B cell (primary cell): ENCODE data around the gene TMEM203. TPM values are rescaled to one million over a fixed set of nuclear protein-coding genes. Genes with fewer than 3 reads are reported as not detected.

Experiments
- ATAC-seq: fragments of 200-7000 bp; cut with Tn5 transposase; one replicate; pipeline ENCODE4 v1.10.0; 2021; ENCODE audit warnings: low read depth, mild to moderate bottlenecking, moderate number of reproducible peaks, moderate library complexity
- CTCF ChIA-PET: fragments of 350-600 bp; sonication (Branson Sonifier 250); formaldehyde crosslinking; loops from one replicate; lab custom pipeline; 2021; ENCODE audit warnings: antibody characterized with exemption, inconsistent platforms; lab: Charles Lee
- POLR2A ChIA-PET: fragments of 350-600 bp; sonication (Branson Sonifier 250); formaldehyde crosslinking; loops from one replicate; lab custom pipeline; 2021; ENCODE audit warnings: antibody characterized with exemption; lab: Charles Lee
- DNase-seq: peaks from one replicate; pipeline ENCODE4 v3.0.0; 2013
- H2AFZ ChIP-seq: 2 replicates; pipeline ENCODE4 v1.6.1; 2012; ENCODE audit warnings: mild to moderate bottlenecking, low read depth, low read length; ENCODE audit not compliant: insufficient read depth, poor library complexity, severe bottlenecking
- H3K27ac ChIP-seq, 2 donors: 1 replicate in 1 of 2; 2 replicates in 1 of 2; pipeline ENCODE4 v1.5.1; 2012 to 2013; ENCODE audit warnings: low read length in 2 of 2, mild to moderate bottlenecking in 2 of 2, moderate library complexity in 1 of 2
- H3K27me3 ChIP-seq, 4 experiments: fragments of 200-600 bp in 1 of 4; sonication (generic) in 1 of 4; replicated peaks in 1 of 4; 1 replicate in 2 of 4; 2 replicates in 2 of 4; pipeline versions ENCODE4 v1.6.1 to v1.7.0; 2013 to 2016; ENCODE audit warnings: low read length in 3 of 4, mild to moderate bottlenecking in 2 of 4, mixed read lengths in 1 of 4, moderate library complexity in 1 of 4; ENCODE audit not compliant: insufficient read depth in 4 of 4, control insufficient read depth in 3 of 4; ENCODE audit errors: control extremely low read depth in 1 of 4
- H3K36me3 ChIP-seq, 2 experiments: replicated peaks in 1 of 2; 1 replicate in 1 of 2; 2 replicates in 1 of 2; pipeline versions ENCODE4 v1.6.1 to v1.7.1; 2013; ENCODE audit warnings: low read length in 1 of 2; ENCODE audit not compliant: insufficient read depth in 2 of 2, control insufficient read depth in 1 of 2; ENCODE audit errors: control extremely low read depth in 1 of 2, extremely low read depth in 1 of 2
- H3K4me1 ChIP-seq, 2 donors: fragments of 200-600 bp in 1 of 2; sonication (generic) in 1 of 2; 1 replicate in 1 of 2; 2 replicates in 1 of 2; pipeline versions ENCODE4 v1.5.1 to v1.6.1; 2013 to 2017; ENCODE audit warnings: low read length in 2 of 2; ENCODE audit not compliant: control insufficient read depth in 2 of 2, insufficient read depth in 2 of 2
- H3K4me2 ChIP-seq: replicated peaks from 2 replicates; pipeline ENCODE3; 2012; ENCODE audit warnings: mild to moderate bottlenecking, low read depth, low read length; ENCODE audit not compliant: poor library complexity, severe bottlenecking
- H3K4me3 ChIP-seq, 5 experiments: fragments of 200-600 bp in 1 of 5; sonication (generic) in 1 of 5; 1 replicate in 3 of 5; 2 replicates in 2 of 5; pipeline versions ENCODE4 v1.5.1 to v1.7.0; 2011 to 2016; ENCODE audit warnings: low read length in 4 of 5, mild to moderate bottlenecking in 4 of 5, low read depth in 2 of 5, control low read depth in 1 of 5, moderate library complexity in 1 of 5; ENCODE audit not compliant: insufficient read depth in 1 of 5; ENCODE audit errors: control extremely low read depth in 1 of 5, extremely low read depth in 1 of 5
- H3K79me2 ChIP-seq: fragments of 200-600 bp; sonication (generic); one replicate; pipeline ENCODE4 v1.6.0; 2016; ENCODE audit warnings: low read length; ENCODE audit not compliant: control insufficient read depth, insufficient read depth
- H3K9ac ChIP-seq: fragments of 200-600 bp; sonication (generic); 2 replicates; pipeline ENCODE4 v1.6.1; 2017; ENCODE audit warnings: mild to moderate bottlenecking, low read length, moderate library complexity
- H3K9me3 ChIP-seq, 3 donors: one replicate each; pipeline versions ENCODE4 v1.6.1 to v1.7.1; 2013; ENCODE audit warnings: low read length in 2 of 3; ENCODE audit not compliant: control insufficient read depth in 2 of 3, insufficient read depth in 1 of 3; ENCODE audit errors: control extremely low read depth in 1 of 3
- H4K20me1 ChIP-seq: 2 replicates; pipeline ENCODE4 v1.6.0; 2012; ENCODE audit warnings: mild to moderate bottlenecking, low read length; ENCODE audit not compliant: insufficient read depth, control insufficient read depth, poor library complexity, severe bottlenecking
- H3K27ac Mint-ChIP-seq: one replicate; pipeline ENCODE4 v1.8.0; 2021; ENCODE audit warnings: mixed read lengths
- H3K27me3 Mint-ChIP-seq: one replicate; pipeline ENCODE4 v1.8.0; 2021; ENCODE audit warnings: mixed read lengths
- H3K4me1 Mint-ChIP-seq: one replicate; pipeline ENCODE4 v1.8.0; 2021; ENCODE audit warnings: mixed read lengths
- H3K4me3 Mint-ChIP-seq: one replicate; pipeline ENCODE4 v1.8.0; 2021; ENCODE audit warnings: mixed read lengths
- H3K9me3 Mint-ChIP-seq: one replicate; pipeline ENCODE4 v1.8.0; 2022; ENCODE audit warnings: mixed read lengths; ENCODE audit not compliant: insufficient read depth
- EZH2 ChIP-seq: IDR thresholded peaks from 2 replicates; pipeline ENCODE4 v1.6.1; 2012; ENCODE audit warnings: borderline replicate concordance, low read depth, mild to moderate bottlenecking, moderate library complexity, low read length; ENCODE audit not compliant: insufficient read depth, poor library complexity, severe bottlenecking
- WGBS: methylation state at CpG from one replicate; pipeline ENCODE4 v1.1.5; 2013; ENCODE audit warnings: missing lambda C conversion rate; ENCODE audit not compliant: insufficient coverage; 5-methylcytosine and 5-hydroxymethylcytosine counted together
- intact Hi-C: fragments of 100-400 bp; cut with micrococcal nuclease; formaldehyde crosslinking; loops from one replicate; pipeline ENCODE4 v1.10.0; 2022
- polyA plus RNA-seq: library from polyadenylated mRNA; depleted of rRNA; stranded (reverse); fragments of >200 nt; gene quantifications from 2 replicates; pipeline ENCODE4 v1.2.3, GENCODE V29; 2012
- total RNA-seq, 2 donors: library from RNA; stranded (reverse); fragments of 120-200 nt in 1 of 2; gene quantifications; 1 replicate in 1 of 2; 2 replicates in 1 of 2; pipeline versions ENCODE4 v1.2.3 to v1.2.4, GENCODE V29; 2013 to 2022
- TF ChIP-seq, protein P1 (sequence below): fragments of 200-600 bp; IDR thresholded peaks from one replicate; pipeline ENCODE4 v1.8.0; 2022; ENCODE audit warnings: antibody characterized with exemption, mild to moderate bottlenecking

Gene TMEM203
- total and polyA plus RNA-seq, 2 donors (not counting 1 experiment from before 2014, with no cell fraction given): 20.6 to 35.7 TPM

DNA sequence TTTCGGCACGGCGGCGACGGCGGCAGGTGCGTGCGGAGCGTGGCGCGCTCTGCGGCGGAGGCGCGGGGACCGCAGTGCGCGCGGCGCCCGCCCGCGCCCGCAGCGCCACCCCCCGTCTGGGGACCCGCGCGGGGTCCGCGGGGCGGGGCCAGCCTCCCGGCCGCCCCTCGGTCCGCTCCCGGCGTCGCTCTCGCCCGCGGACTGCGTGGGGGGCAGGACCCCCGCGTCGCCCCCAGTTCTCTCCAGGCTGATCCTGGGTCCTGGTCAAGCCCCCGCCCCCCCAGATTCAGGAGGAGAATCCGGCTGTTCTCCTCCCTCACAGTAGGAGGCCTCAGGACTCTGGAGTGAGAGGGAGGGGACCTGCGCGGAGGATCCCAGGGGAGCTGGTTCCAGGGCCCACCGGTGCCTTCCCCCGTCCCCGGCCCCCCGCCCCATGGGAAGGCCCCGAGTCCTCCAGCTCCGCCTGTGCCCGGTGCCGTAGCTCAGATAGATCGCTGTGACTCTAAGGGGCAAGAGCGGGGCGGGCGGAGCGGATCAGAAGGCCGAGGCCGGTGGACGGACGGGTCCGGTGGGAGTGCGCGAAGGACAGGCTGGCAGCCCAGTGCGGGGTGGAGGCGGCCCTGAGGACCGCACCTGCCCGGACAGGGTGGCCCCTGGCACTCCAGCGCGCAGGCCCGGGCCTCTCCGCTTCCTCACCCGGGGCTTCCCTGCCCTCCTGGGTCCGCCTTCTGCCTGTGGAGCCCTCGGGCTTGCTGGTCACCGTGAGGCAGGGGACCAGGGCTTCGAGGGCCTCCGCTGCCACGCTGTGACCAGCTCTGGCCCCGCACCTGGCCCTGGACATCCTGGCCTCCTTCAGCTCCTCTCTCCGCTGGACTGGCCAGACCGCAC lies 17.0 kb upstream of the TMEM203 start, which contains the start of gene RNF208:
Gene RNF208, minus strand, starts transcription at position 51 of the 888 bp plus-strand sequence. CDS start 1,028 bp downstream, outside the sequence.
- Histone ChIP-seq H3K27me3 (peaks cover 0 to 8% (median 0%) of the 10 kb centered on the region in 4 experiments), H2AFZ (peak within 1 kb of the TSS; percentile 79), H3K79me2 (no peaks in the 10 kb centered on the region), H3K4me1 (peaks cover 12 to 29% of the 10 kb centered on the region in 2 donors), H3K36me3 (no peaks in the 10 kb centered on the region), H3K9ac (peak within 1 kb of the TSS; percentile 73), H3K4me3 (peak within 1 kb of the TSS; percentile 5 to 73 (median 63)), H3K4me2 (peak within 1 kb of the TSS; percentile 95), H4K20me1 (no peaks in the 10 kb centered on the region), H3K27ac (peak within 1 kb of the TSS; percentile 38 to 71), H3K9me3 (no peaks in the 10 kb centered on the region)
- Mint-ChIP-seq H3K27ac (peak within 1 kb of the TSS; percentile 82), H3K27me3 (peaks cover under 1% of the 10 kb centered on the region), H3K4me3 (peak within 1 kb of the TSS; percentile 86), H3K9me3 (no peaks in the 10 kb centered on the region), H3K4me1 (peaks cover 13% of the 10 kb centered on the region)
- POLR2A ChIA-PET: interaction anchor here (0.5 to 3.1 kb wide), 10 partner anchors 8 to 193 kb away, joined by 3 to 15 read pairs (median 8); partner anchors contain the start of genes ANAPC2, NDOR1, SSNA1 and TMEM203
- ATAC-seq (no peak), DNase-seq (no peak)
- TF ChIP-seq, protein P1, sequence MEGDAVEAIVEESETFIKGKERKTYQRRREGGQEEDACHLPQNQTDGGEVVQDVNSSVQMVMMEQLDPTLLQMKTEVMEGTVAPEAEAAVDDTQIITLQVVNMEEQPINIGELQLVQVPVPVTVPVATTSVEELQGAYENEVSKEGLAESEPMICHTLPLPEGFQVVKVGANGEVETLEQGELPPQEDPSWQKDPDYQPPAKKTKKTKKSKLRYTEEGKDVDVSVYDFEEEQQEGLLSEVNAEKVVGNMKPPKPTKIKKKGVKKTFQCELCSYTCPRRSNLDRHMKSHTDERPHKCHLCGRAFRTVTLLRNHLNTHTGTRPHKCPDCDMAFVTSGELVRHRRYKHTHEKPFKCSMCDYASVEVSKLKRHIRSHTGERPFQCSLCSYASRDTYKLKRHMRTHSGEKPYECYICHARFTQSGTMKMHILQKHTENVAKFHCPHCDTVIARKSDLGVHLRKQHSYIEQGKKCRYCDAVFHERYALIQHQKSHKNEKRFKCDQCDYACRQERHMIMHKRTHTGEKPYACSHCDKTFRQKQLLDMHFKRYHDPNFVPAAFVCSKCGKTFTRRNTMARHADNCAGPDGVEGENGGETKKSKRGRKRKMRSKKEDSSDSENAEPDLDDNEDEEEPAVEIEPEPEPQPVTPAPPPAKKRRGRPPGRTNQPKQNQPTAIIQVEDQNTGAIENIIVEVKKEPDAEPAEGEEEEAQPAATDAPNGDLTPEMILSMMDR: no peak
- no peak for TF ChIP-seq EZH2
- intact Hi-C loops: loop anchor here (1.0 to 5.0 kb wide), 7 partner anchors 14 to 385 kb away; partner anchors contain the start of genes ARRDC1, NDOR1, TMEM203 and TPRN
- WGBS: 3% methylated on average over 76 of the region's 88 CpGs
- CTCF ChIA-PET: interaction anchor here (0.5 to 7.0 kb wide), 11 partner anchors 16 to 193 kb away, joined by 3 to 76 read pairs (median 4); partner anchors contain the start of genes ANAPC2, NDOR1, SSNA1 and TMEM203
